K562 (cell line): ENCODE data around the gene LOXL3. TPM values are rescaled to one million over a fixed set of nuclear protein-coding genes. Genes with fewer than 3 reads are reported as not detected.
A peak's percentile ranks its signal among the peaks of the same experiment; 100 is the strongest.

ENCODE experiments used
- ARID2 ChIP-seq: fragments of 450-650 bp; IDR thresholded peaks from 2 replicates; pipeline ENCODE4 v1.6.1; 2017; ENCODE audit warnings: antibody characterized with exemption, mild to moderate bottlenecking
- FOXJ2 ChIP-seq: fragments of 200-800 bp; sonication (Bioruptor generic); IDR thresholded peaks from 2 replicates; pipeline ENCODE4 v1.6.1; 2016; ENCODE audit warnings: missing genetic modification characterization, missing compliant biosample characterization
- MAFG ChIP-seq: fragments of 450-650 bp; conservative IDR thresholded peaks from 2 replicates; pipeline ENCODE4 v1.6.1; 2016; ENCODE audit warnings: missing genetic modification characterization, missing compliant biosample characterization
- RAD21 ChIP-seq, 2 experiments: fragments of 250-450 bp in 1 of 2; fragments of 450-650 bp in 1 of 2; sonication (Bioruptor Pico) in 1 of 2; formaldehyde crosslinking in 1 of 2; IDR thresholded peaks in 1 of 2; conservative IDR thresholded peaks in 1 of 2; 2 replicates each; pipeline versions ENCODE4 v1.4.0 to v1.8.0; 2020 to 2022; ENCODE audit warnings: mild to moderate bottlenecking in 2 of 2, moderate library complexity in 1 of 2
- RBM39 ChIP-seq: fragments of 200-400 bp; formaldehyde crosslinking; optimal IDR thresholded peaks from 2 replicates; pipeline ENCODE3; 2018; ENCODE audit warnings: low read depth, low read length
- SAFB2 ChIP-seq: fragments of 200-400 bp; formaldehyde crosslinking; IDR thresholded peaks from 2 replicates; pipeline ENCODE4 v1.6.1; 2018; ENCODE audit warnings: borderline replicate concordance, low read length, low read depth, moderate library complexity; ENCODE audit not compliant: severe bottlenecking
- YBX1 ChIP-seq: fragments of 450-650 bp; IDR thresholded peaks from 2 replicates; pipeline ENCODE4 v1.7.1; 2016; ENCODE audit warnings: mild to moderate bottlenecking
- polyA plus RNA-seq, 8 experiments: library from polyadenylated mRNA; depleted of rRNA in 4 of 8; stranded (reverse) in 5 of 8; unstranded in 3 of 8; fragments of >200 nt; fragmentation: Nextera tagmentation in 2 of 8; fragmentation: Illumina TruSeq in 1 of 8; extraction: Ambion mirVana in 2 of 8; extraction: Trizol in 1 of 8; gene quantifications; 2 replicates each; pipeline versions ENCODE4 v1.2.1 to v1.2.3, GENCODE V29; 2011 to 2014; ENCODE audit warnings: inconsistent platforms in 1 of 8, missing spikeins in 1 of 8
- total RNA-seq, 7 experiments: library from RNA; depleted of rRNA in 6 of 7; stranded (reverse); fragments of >200 nt in 6 of 7; fragmentation: Illumina TruSeq in 2 of 7; extraction: Trizol in 2 of 7; gene quantifications; 2 replicates each; pipeline versions ENCODE4 v1.2.1 to v1.2.3, GENCODE V29; 2011 to 2021; ENCODE audit warnings: low replicate concordance in 1 of 7
- TF ChIP-seq, protein P1 (sequence below): fragments of 450-650 bp; IDR thresholded peaks from 2 replicates; pipeline ENCODE4 v1.6.1; 2017; ENCODE audit warnings: antibody characterized with exemption, mild to moderate bottlenecking
- TF ChIP-seq, protein P2 (sequence below), 2 experiments: fragments of 450-650 bp in 1 of 2; sonication (generic) in 1 of 2; formaldehyde crosslinking in 1 of 2; IDR thresholded peaks; 2 replicates each; pipeline versions ENCODE4 v1.7.1 to v1.9.0; 2016 to 2022; ENCODE audit warnings: inconsistent platforms in 1 of 2, mild to moderate bottlenecking in 1 of 2, missing genetic modification reagents in 1 of 2

LOXL3 gene
- total and polyA plus RNA-seq, 9 of the 15 experiments (the other 6 are each of a cell fraction or from before 2014, with no cell fraction given), result 0.22 to 0.99 (median 0.31) TPM

- TF ChIP-seq MAFG (no peak), RAD21 (CRISPR knock-in tag; conservative IDR thresholded peaks at IDR 0.05 in 1 of 2, IDR thresholded peaks at IDR 0.05 in 1 of 2) (no peak), SAFB2 (no peak), ARID2 (no peak), RBM39 (no peak), FOXJ2 (tag) (no peak), YBX1 (no peak)
- TF ChIP-seq, protein P1, sequence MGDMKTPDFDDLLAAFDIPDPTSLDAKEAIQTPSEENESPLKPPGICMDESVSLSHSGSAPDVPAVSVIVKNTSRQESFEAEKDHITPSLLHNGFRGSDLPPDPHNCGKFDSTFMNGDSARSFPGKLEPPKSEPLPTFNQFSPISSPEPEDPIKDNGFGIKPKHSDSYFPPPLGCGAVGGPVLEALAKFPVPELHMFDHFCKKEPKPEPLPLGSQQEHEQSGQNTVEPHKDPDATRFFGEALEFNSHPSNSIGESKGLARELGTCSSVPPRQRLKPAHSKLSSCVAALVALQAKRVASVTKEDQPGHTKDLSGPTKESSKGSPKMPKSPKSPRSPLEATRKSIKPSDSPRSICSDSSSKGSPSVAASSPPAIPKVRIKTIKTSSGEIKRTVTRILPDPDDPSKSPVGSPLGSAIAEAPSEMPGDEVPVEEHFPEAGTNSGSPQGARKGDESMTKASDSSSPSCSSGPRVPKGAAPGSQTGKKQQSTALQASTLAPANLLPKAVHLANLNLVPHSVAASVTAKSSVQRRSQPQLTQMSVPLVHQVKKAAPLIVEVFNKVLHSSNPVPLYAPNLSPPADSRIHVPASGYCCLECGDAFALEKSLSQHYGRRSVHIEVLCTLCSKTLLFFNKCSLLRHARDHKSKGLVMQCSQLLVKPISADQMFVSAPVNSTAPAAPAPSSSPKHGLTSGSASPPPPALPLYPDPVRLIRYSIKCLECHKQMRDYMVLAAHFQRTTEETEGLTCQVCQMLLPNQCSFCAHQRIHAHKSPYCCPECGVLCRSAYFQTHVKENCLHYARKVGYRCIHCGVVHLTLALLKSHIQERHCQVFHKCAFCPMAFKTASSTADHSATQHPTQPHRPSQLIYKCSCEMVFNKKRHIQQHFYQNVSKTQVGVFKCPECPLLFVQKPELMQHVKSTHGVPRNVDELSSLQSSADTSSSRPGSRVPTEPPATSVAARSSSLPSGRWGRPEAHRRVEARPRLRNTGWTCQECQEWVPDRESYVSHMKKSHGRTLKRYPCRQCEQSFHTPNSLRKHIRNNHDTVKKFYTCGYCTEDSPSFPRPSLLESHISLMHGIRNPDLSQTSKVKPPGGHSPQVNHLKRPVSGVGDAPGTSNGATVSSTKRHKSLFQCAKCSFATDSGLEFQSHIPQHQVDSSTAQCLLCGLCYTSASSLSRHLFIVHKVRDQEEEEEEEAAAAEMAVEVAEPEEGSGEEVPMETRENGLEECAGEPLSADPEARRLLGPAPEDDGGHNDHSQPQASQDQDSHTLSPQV, result peak; percentile 47
- TF ChIP-seq, protein P2, sequence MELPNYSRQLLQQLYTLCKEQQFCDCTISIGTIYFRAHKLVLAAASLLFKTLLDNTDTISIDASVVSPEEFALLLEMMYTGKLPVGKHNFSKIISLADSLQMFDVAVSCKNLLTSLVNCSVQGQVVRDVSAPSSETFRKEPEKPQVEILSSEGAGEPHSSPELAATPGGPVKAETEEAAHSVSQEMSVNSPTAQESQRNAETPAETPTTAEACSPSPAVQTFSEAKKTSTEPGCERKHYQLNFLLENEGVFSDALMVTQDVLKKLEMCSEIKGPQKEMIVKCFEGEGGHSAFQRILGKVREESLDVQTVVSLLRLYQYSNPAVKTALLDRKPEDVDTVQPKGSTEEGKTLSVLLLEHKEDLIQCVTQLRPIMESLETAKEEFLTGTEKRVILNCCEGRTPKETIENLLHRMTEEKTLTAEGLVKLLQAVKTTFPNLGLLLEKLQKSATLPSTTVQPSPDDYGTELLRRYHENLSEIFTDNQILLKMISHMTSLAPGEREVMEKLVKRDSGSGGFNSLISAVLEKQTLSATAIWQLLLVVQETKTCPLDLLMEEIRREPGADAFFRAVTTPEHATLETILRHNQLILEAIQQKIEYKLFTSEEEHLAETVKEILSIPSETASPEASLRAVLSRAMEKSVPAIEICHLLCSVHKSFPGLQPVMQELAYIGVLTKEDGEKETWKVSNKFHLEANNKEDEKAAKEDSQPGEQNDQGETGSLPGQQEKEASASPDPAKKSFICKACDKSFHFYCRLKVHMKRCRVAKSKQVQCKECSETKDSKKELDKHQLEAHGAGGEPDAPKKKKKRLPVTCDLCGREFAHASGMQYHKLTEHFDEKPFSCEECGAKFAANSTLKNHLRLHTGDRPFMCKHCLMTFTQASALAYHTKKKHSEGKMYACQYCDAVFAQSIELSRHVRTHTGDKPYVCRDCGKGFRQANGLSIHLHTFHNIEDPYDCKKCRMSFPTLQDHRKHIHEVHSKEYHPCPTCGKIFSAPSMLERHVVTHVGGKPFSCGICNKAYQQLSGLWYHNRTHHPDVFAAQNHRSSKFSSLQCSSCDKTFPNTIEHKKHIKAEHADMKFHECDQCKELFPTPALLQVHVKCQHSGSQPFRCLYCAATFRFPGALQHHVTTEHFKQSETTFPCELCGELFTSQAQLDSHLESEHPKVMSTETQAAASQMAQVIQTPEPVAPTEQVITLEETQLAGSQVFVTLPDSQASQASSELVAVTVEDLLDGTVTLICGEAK (IDR thresholded peaks at IDR 0.05), result peak; percentile 90
- TF ChIP-seq, protein P2 (CRISPR knock-in tag; IDR thresholded peaks at IDR 0.05), result no peak
Measured at GRCh38 chr2:74529357-74530238, 24.1 kb downstream of the LOXL3 start, which contains the start of the genes AUP1 and HTRA2 (continued).
